MCF 10A (cell line): ENCODE results near the gene KCND2. TPM values are rescaled to one million over a fixed set of nuclear protein-coding genes. Genes with fewer than 3 reads are reported as not detected.

Source experiments
- Bru-seq: library from RNA; stranded (reverse); fragments of 400-500 nt; gene quantifications from one replicate; lab custom pipeline; 2021; lab: Mats Ljungman, UMichigan
- BruChase-seq, 2 experiments: library from RNA; stranded (reverse); fragments of 400-500 nt; gene quantifications; one replicate each; lab custom pipeline; 2021; lab: Mats Ljungman, UMichigan
- BruUV-seq: library from RNA; stranded (reverse); fragments of 400-500 nt; replicated peaks from 2 replicates; lab custom pipeline; 2021; lab: Mats Ljungman, UMichigan
- CTCF ChIA-PET: fragments of 300-600 bp; sonication (Branson Sonifier 250); formaldehyde crosslinking; extraction: SDS; loops from one replicate; lab custom pipeline; 2021; ENCODE audit warnings: antibody characterized with exemption, inconsistent platforms; lab: Yijun Ruan, JAX
- POLR2A ChIA-PET: fragments of 300-600, 350-650 bp; sonication (Branson Sonifier 250); formaldehyde crosslinking; extraction: SDS; loops from one replicate; lab custom pipeline; 2020; ENCODE audit warnings: antibody characterized with exemption, inconsistent platforms; lab: Yijun Ruan, JAX
- DNase-seq: peaks from one replicate; pipeline ENCODE4 v3.0.0-alpha.2; 2018; ENCODE audit not compliant: unreplicated experiment
- H3K27ac Mint-ChIP-seq: one replicate; pipeline ENCODE4 v1.8.0; 2022; ENCODE audit warnings: mild to moderate bottlenecking, low read depth, mixed read lengths; ENCODE audit not compliant: unreplicated experiment
- H3K27me3 Mint-ChIP-seq: one replicate; pipeline ENCODE4 v1.8.0; 2022; ENCODE audit warnings: mixed read lengths; ENCODE audit not compliant: insufficient read depth, unreplicated experiment
- H3K36me3 Mint-ChIP-seq: one replicate; pipeline ENCODE4 v1.8.0; 2022; ENCODE audit warnings: mild to moderate bottlenecking, moderate library complexity, mixed read lengths; ENCODE audit not compliant: insufficient read depth, unreplicated experiment
- H3K4me1 Mint-ChIP-seq: one replicate; pipeline ENCODE4 v1.8.0; 2022; ENCODE audit warnings: mixed read lengths; ENCODE audit not compliant: insufficient read depth, unreplicated experiment
- H3K4me3 Mint-ChIP-seq: one replicate; pipeline ENCODE4 v1.8.0; 2022; ENCODE audit warnings: mild to moderate bottlenecking, moderate library complexity, mixed read lengths; ENCODE audit not compliant: unreplicated experiment
- H3K9me3 Mint-ChIP-seq: one replicate; pipeline ENCODE4 v1.8.0; 2022; ENCODE audit warnings: mixed read lengths; ENCODE audit not compliant: unreplicated experiment
- CTCF ChIP-seq: fragments of 200-600 bp; IDR thresholded peaks from one replicate; pipeline ENCODE4 v1.8.0; 2022; ENCODE audit warnings: antibody characterized with exemption, mild to moderate bottlenecking; ENCODE audit not compliant: unreplicated experiment
- intact Hi-C: fragments of 100-400 bp; cut with micrococcal nuclease; formaldehyde crosslinking; loops from 2 replicates; pipeline ENCODE4 v1.14.1; 2022
- long read RNA-seq: library from polyadenylated mRNA; stranded (forward); transcript quantifications from one replicate; pipeline ENCODE4 v2.0.0, GENCODE V29; 2022
- total RNA-seq: library from RNA; stranded (reverse); gene quantifications from 2 replicates; pipeline ENCODE4 v1.2.3, GENCODE V29; 2022

KCND2 gene
- total RNA-seq (not detected in 2 replicates), Bru-seq, nascent RNA (percentile 1 among the genes with signal in this experiment), BruChase-seq, experiment 1, labeled RNA remaining after a 6-hour chase (percentile 0 among the genes with signal in this experiment), BruChase-seq, experiment 2, labeled RNA remaining after a 2-hour chase (percentile 1 among the genes with signal in this experiment)
- long read RNA-seq, result 0 reads

DNA sequence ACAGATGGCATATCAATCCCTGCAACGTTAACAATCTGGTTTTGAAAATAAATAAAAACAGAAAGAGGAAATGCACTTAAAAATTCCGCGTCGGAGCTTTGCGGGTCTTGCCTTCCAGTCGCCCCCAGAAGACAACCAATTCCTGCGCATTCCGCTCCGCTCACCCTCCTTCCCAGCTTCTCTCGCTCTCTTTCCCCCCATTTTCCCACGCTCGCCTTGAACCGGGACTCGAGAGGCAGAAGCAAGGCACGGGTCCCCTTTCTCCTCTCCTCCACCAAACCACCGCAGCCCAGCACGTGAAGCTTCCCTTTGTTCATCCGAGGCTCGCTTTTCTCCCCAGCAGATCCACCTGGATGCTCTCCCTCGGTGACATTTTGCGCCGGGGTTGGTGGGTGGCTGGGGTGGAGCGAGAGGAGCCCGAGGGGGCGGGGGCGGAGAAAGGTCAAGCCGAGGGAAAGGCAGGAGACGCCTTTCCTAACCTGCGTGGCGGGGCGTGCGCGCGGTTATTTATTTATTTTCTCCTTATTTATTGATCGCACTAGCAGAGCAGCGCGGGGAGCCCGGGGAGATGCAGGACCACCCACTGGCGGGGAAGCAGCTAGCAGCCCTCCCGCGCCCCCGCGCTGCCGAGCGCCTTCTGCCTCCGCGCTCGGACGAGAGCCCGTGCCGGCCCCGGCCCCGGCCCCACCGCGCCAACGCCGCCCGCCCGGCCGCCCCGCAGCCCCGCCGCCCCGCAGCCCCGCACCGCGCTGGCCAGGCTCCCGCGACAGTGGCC, at the start of gene KCND2:
KCND2 (plus strand) TSS at position 475 of the 775 bp plus-strand sequence.
- ChIA-PET POLR2A (no interaction called here), CTCF (interaction anchor here (0.6 to 1.0 kb wide), 4 partner anchors 9 to 337 kb away, joined by 3 to 6 read pairs (median 3); no protein-coding TSS in a partner anchor)
- BruUV-seq, result no TSS peak
- H3K36me3 Mint-ChIP-seq, result no peaks in the 10 kb centered on the region
- no peak for DNase-seq
- intact Hi-C loops, result loop anchor here (1.0 kb wide), 3 partner anchors 282 to 1003 kb away; no protein-coding TSS in a partner anchor
- H3K9me3 Mint-ChIP-seq, result no peaks in the 10 kb centered on the region
- peak within 1 kb of the TSS; percentile 43 for H3K4me3 Mint-ChIP-seq
- TF ChIP-seq CTCF, result no peak
- peaks cover 72% of the 10 kb centered on the region for H3K27me3 Mint-ChIP-seq
- no peak within 1 kb of the TSS for H3K27ac Mint-ChIP-seq
- no peaks in the 10 kb centered on the region for H3K4me1 Mint-ChIP-seq

GRCh38 chr7:120226188-120226587, 46.8 kb upstream of the KCND2 start:
- POLR2A ChIA-PET, result no interaction called here
- DNase-seq, result no peak
- BruUV-seq, result no TSS peak
- Mint-ChIP-seq H3K27ac (no peak overlapping the region), H3K9me3 (no peaks in the 10 kb centered on the region), H3K4me1 (no peaks in the 10 kb centered on the region), H3K36me3 (no peaks in the 10 kb centered on the region), H3K27me3 (peaks cover 32% of the 10 kb centered on the region), H3K4me3 (no peak overlapping the region)
- no peak for TF ChIP-seq CTCF
- CTCF ChIA-PET, result interaction anchor here (0.5 to 0.6 kb wide), 2 partner anchors 47 to 66 kb away, joined by 3 read pairs; partner anchors contain the start of gene KCND2
- intact Hi-C loops, result no loop called here

DNA sequence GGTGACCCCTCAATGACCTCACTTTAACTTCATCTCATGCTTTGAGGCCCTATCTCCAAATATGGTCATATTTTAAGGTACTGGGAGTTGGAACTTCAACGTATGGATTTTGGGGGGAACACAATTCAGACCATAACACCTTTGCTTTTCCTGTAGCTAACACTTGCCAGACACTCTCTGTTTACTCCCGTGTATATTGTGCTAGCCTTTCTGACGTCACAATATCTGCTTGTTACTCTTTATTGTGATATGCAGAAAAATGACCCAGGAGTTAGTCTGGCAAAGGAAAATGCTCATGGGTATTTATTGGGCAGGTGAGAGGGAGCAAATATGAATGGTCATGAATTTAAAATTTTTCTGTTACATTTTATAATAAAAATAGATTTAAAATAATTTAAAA, 45.7 kb upstream of the KCND2 start:
- H3K9me3 Mint-ChIP-seq, result no peaks in the 10 kb centered on the region
- H3K4me3 Mint-ChIP-seq, result no peak overlapping the region
- no peak overlapping the region for H3K27ac Mint-ChIP-seq
- ChIA-PET CTCF (interaction anchor here (0.7 kb wide), 1 partner anchor 8 kb away, joined by 4 read pairs; no protein-coding TSS in a partner anchor), POLR2A (no interaction called here)
- H3K36me3 Mint-ChIP-seq, result no peaks in the 10 kb centered on the region
- intact Hi-C loops, result no loop called here
- TF ChIP-seq CTCF, result no peak
- H3K27me3 Mint-ChIP-seq, result peaks cover 32% of the 10 kb centered on the region
- H3K4me1 Mint-ChIP-seq, result no peaks in the 10 kb centered on the region
- BruUV-seq, result no TSS peak
- DNase-seq, result no peak

DNA sequence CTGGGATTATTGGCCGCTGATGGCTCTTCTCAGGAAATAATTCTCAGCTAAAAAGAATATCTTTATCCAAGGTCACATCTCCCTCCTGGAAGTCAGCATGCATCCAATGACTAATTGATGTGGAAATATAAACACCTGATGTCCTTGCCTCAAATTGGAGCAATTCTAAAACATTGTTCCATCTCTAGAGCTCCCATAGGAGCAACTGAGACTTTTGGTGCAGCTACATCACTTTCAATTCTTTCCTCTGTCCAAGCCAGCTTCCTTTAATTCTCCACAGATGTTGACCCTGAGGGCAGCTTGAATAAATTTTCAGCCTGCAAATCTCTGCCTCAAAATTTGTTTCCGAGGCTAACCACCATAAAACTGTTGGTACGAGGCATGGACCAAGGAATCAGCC, 43.9 kb upstream of the KCND2 start:
- POLR2A ChIA-PET, result no interaction called here
- intact Hi-C loops, result no loop called here
- CTCF ChIA-PET, result no interaction called here
- Mint-ChIP-seq H3K27me3 (peaks cover 31% of the 10 kb centered on the region), H3K4me3 (no peak overlapping the region), H3K36me3 (no peaks in the 10 kb centered on the region), H3K4me1 (no peaks in the 10 kb centered on the region), H3K27ac (no peak overlapping the region), H3K9me3 (no peaks in the 10 kb centered on the region)
- no TSS peak for BruUV-seq
- no peak for DNase-seq
- no peak for TF ChIP-seq CTCF
